Tibial nerve (tissue), 3 donors: ENCODE measurements around the gene ANKRD27.

ENCODE experiments used
- CTCF ChIP-seq, 5 experiments: fragments of 200-600 bp in 3 of 5; fragments of 450-650 bp in 2 of 5; sonication (generic) in 3 of 5; IDR thresholded peaks; one replicate each; pipeline ENCODE4 v1.5.1; 2016 to 2019; ENCODE audit warnings: antibody characterized with exemption in 5 of 5, mild to moderate bottlenecking in 3 of 5, moderate library complexity in 2 of 5
- POLR2A ChIP-seq, 2 donors: fragments of 450-650 bp; IDR thresholded peaks; one replicate each; pipeline ENCODE4 v1.6.1; 2017; ENCODE audit warnings: antibody characterized with exemption in 2 of 2, mild to moderate bottlenecking in 2 of 2, moderate library complexity in 2 of 2

- TF ChIP-seq POLR2A (IDR thresholded peaks at IDR 0.05) (no peak), CTCF (IDR thresholded peaks at IDR 0.05) (no peak)
These were observed 101.5 kb downstream of the ANKRD27 start for GRCh38 chr19:32573492-32573794.
